Measurements from ENCODE around the gene ASS1. TPM values are rescaled to one million over a fixed set of nuclear protein-coding genes. Genes with fewer than 3 reads are reported as not detected.

The ASS1 gene
- total RNA-seq, 1 donor from 2014 or later, result 22.5 TPM

DNA sequence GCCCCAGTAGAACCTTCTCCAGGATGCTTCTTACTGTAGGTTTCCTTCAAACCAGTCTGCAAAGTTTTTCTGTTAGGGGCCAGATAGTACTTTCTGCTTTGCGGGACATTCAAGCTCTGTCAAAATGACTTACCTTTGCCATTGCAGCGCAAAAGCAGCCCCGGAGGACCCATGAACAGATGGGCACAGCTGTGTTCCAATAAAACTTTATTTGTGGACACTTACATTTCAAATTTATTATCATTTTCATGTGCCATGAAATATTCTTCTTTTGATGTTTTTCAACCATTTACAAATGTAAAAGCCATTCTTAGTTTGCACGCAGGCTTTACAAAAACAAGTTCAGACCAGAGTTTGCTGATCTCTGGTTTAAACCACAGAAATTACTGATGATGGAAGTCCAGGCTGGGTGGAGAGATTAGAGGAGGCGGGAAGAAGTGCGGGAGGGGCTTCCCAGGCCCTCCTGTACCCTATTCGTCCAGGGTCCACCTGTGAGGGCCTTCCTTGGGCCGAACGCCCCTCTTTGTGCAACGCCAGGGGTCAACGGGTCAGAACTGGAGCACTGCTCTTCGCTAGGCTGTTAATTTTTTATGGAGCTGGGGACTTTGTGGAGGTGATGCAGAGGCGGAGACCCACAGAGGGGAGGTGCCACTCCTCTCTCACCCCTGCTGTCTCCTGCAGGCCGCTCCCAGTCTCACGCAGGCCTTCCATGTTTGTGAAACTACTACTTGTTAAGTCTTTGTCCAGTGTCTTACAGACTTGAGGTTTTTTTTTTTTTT, 7.6 kb upstream of the ASS1 start:
- peaks cover 30% of the 10 kb centered on the region for H3K27me3 ChIP-seq
- H3K4me2 ChIP-seq, result no peak overlapping the region
- peaks cover 32% of the 10 kb centered on the region for H3K27me3 Mint-ChIP-seq (ENCODE audit: insufficient read depth, low read depth)
- H3K9me3 Mint-ChIP-seq, result peaks cover 13% of the 10 kb centered on the region
- no peak for DNase-seq (ENCODE audit: low spot score)
- TF ChIP-seq EZH2 (IDR thresholded peaks at IDR 0.05), result no peak
- no peak for TF ChIP-seq EZH2phosphoT487 (IDR thresholded peaks at IDR 0.05)
- TF ChIP-seq, protein P1, sequence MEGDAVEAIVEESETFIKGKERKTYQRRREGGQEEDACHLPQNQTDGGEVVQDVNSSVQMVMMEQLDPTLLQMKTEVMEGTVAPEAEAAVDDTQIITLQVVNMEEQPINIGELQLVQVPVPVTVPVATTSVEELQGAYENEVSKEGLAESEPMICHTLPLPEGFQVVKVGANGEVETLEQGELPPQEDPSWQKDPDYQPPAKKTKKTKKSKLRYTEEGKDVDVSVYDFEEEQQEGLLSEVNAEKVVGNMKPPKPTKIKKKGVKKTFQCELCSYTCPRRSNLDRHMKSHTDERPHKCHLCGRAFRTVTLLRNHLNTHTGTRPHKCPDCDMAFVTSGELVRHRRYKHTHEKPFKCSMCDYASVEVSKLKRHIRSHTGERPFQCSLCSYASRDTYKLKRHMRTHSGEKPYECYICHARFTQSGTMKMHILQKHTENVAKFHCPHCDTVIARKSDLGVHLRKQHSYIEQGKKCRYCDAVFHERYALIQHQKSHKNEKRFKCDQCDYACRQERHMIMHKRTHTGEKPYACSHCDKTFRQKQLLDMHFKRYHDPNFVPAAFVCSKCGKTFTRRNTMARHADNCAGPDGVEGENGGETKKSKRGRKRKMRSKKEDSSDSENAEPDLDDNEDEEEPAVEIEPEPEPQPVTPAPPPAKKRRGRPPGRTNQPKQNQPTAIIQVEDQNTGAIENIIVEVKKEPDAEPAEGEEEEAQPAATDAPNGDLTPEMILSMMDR (IDR thresholded peaks at IDR 0.05), result no peak
- H3K27ac ChIP-seq, result no peak overlapping the region
- peak overlapping the region; percentile 47 for H2AFZ ChIP-seq (replicated peaks)
- H3K4me1 ChIP-seq, result peaks cover 10% of the 10 kb centered on the region
- H3K4me1 Mint-ChIP-seq, result peaks cover 12% of the 10 kb centered on the region
- no peak overlapping the region for H3K4me3 ChIP-seq
- peaks cover 2% of the 10 kb centered on the region for H3K36me3 Mint-ChIP-seq
- peaks cover 9% of the 10 kb centered on the region for H3K9me3 ChIP-seq (ENCODE audit: low read depth)
- no peak overlapping the region for H3K9ac ChIP-seq
- no peak overlapping the region for H3K27ac Mint-ChIP-seq
- no peaks in the 10 kb centered on the region for H3K79me2 ChIP-seq (ENCODE audit: low read depth)
- H3K4me3 Mint-ChIP-seq, result no peak overlapping the region
- peaks cover 6% of the 10 kb centered on the region for H3F3A ChIP-seq (ENCODE audit: low read depth)
- H3K36me3 ChIP-seq, result no peaks in the 10 kb centered on the region
- H4K20me1 ChIP-seq (ENCODE audit: low read depth), result no peaks in the 10 kb centered on the region

DNA sequence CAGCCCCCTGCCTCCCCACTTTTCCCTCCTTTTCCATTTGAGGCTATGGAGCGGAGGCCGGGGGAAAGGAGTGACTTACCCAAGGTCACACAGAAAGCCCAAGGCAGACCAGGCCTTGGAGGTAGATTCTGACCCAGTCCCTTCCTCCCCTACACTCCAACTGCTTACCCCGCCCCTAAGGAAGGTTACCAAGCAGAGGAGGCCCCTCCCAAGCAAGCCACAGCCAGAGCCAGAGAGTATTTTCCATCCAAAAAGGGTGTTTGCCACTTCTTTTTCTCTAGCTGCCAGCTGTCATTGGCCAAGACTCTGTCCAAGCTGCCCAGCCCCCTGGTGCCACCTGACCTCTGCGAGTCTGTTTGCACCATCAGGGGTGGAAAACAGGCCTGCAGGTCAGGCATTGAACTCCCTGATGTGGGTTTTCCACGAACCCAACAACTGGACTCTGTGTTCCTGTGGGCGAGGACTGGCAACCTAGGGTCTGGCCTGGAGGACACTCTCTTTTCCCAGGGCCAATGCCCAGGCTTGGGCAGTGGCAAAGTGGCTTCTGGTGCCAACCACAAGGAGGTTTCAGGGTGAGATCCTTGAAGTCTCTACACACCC, 6.3 kb upstream of the ASS1 start:
- DNase-seq (ENCODE audit: low spot score), result no peak
- Histone ChIP-seq H3K4me3 (no peak overlapping the region), H3K9me3 (ENCODE audit: low read depth) (peaks cover 9% of the 10 kb centered on the region), H3K27ac (no peak overlapping the region), H3F3A (ENCODE audit: low read depth) (peaks cover 10% of the 10 kb centered on the region), H3K79me2 (ENCODE audit: low read depth) (no peaks in the 10 kb centered on the region), H3K36me3 (no peaks in the 10 kb centered on the region), H2AFZ (replicated peaks) (no peak overlapping the region), H3K9ac (no peak overlapping the region), H4K20me1 (ENCODE audit: low read depth) (no peaks in the 10 kb centered on the region), H3K27me3 (peaks cover 21% of the 10 kb centered on the region), H3K4me2 (no peak overlapping the region), H3K4me1 (peaks cover 3% of the 10 kb centered on the region)
- Mint-ChIP-seq H3K27ac (no peak overlapping the region), H3K9me3 (peaks cover 14% of the 10 kb centered on the region), H3K4me3 (no peak overlapping the region), H3K36me3 (peaks cover 2% of the 10 kb centered on the region), H3K4me1 (peaks cover 7% of the 10 kb centered on the region), H3K27me3 (ENCODE audit: insufficient read depth, low read depth) (peaks cover 32% of the 10 kb centered on the region)
- TF ChIP-seq, protein P1 (IDR thresholded peaks at IDR 0.05), result no peak
- no peak for TF ChIP-seq EZH2phosphoT487 (IDR thresholded peaks at IDR 0.05)
- TF ChIP-seq EZH2 (IDR thresholded peaks at IDR 0.05), result no peak

DNA sequence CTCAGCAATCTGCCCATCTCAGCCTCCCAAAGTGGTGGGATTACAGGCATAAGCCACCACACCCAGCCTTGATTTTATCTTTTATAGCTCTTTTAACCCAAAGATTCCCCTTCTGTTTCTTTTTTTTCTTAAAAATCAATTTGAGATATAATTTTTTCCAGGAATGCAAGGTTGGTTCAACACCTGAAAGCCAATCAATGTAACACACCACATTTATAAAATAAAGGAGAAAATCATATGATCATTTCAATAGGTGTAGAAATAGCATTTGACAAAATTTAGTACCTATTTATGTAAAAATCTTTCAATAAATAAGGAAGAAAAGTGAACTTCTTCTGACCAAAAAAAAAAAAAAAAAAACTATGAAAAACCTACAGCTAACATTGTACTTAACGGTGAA, 3.7 kb upstream of the ASS1 start:
- H3K4me1 ChIP-seq, result peaks cover 11% of the 10 kb centered on the region
- H3K36me3 ChIP-seq, result no peaks in the 10 kb centered on the region
- Mint-ChIP-seq H3K9me3 (peaks cover 14% of the 10 kb centered on the region), H3K27ac (no peak overlapping the region), H3K4me3 (no peak overlapping the region), H3K4me1 (peaks cover 13% of the 10 kb centered on the region), H3K36me3 (peaks cover 2% of the 10 kb centered on the region), H3K27me3 (ENCODE audit: insufficient read depth, low read depth) (peaks cover 30% of the 10 kb centered on the region)
- H2AFZ ChIP-seq (replicated peaks), result no peak overlapping the region
- no peak overlapping the region for H3K9ac ChIP-seq
- H3K4me3 ChIP-seq, result no peak overlapping the region
- peaks cover 29% of the 10 kb centered on the region for H3K27me3 ChIP-seq
- peaks cover 31% of the 10 kb centered on the region for H3F3A ChIP-seq (ENCODE audit: low read depth)
- peaks cover 9% of the 10 kb centered on the region for H4K20me1 ChIP-seq (ENCODE audit: low read depth)
- no peaks in the 10 kb centered on the region for H3K79me2 ChIP-seq (ENCODE audit: low read depth)
- TF ChIP-seq, protein P1 (IDR thresholded peaks at IDR 0.05), result no peak
- TF ChIP-seq EZH2 (IDR thresholded peaks at IDR 0.05) (no peak), EZH2phosphoT487 (IDR thresholded peaks at IDR 0.05) (no peak)
- H3K27ac ChIP-seq, result no peak overlapping the region
- DNase-seq (ENCODE audit: low spot score), result no peak
- H3K9me3 ChIP-seq (ENCODE audit: low read depth), result peaks cover 9% of the 10 kb centered on the region
- no peak overlapping the region for H3K4me2 ChIP-seq

Data from neural progenitor cell (in vitro differentiated cells).